Activated naive CD4-positive, alpha-beta T cell treated with anti-CD3 and anti-CD28 coated beads, Interleukin-2, amount 50 U/mL, for 72 hours (primary cell): ENCODE data around the gene TP53TG3C. TPM values are rescaled to one million over a fixed set of nuclear protein-coding genes. Genes with fewer than 3 reads are reported as not detected.
"Not testable (repeated sequence)": the region's sequence is repeated elsewhere in the genome, so short reads cannot be mapped to it uniquely, and the experiment has no call there.

Experiments used
- ATAC-seq, 2 donors: fragments of 150-1000 bp; cut with Tn5 transposase; 2 replicates each; pipeline ENCODE4 v1.10.0; 2021; ENCODE audit warnings: mild to moderate bottlenecking in 2 of 2, moderate library complexity in 2 of 2
- DNase-seq, 2 donors: peaks; one replicate each; pipeline ENCODE4 v3.0.0; 2021 to 2022; ENCODE audit warnings: low spot score in 2 of 2
- H3K27ac Mint-ChIP-seq, 2 donors: one replicate each; pipeline ENCODE4 v1.8.0; 2022; ENCODE audit warnings: mild to moderate bottlenecking in 2 of 2, mixed read lengths in 2 of 2
- H3K36me3 Mint-ChIP-seq, 2 donors: one replicate each; pipeline ENCODE4 v1.8.0; 2022; ENCODE audit warnings: mixed read lengths in 2 of 2
- H3K9me3 Mint-ChIP-seq, 2 donors: one replicate each; pipeline ENCODE4 v1.8.0; 2022; ENCODE audit warnings: mixed read lengths in 2 of 2
- total RNA-seq, 2 donors: library from RNA; stranded (reverse); gene quantifications; one replicate each; pipeline ENCODE4 v1.2.3, GENCODE V29; 2022

The TP53TG3C gene, protein sequence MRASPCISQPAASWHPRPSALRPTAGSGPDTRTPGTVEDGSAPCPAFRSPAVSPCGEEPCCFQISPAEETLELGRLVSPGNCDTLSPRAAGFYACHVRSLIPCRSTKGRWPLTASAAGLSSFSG
- total RNA-seq: not detected

DNA sequence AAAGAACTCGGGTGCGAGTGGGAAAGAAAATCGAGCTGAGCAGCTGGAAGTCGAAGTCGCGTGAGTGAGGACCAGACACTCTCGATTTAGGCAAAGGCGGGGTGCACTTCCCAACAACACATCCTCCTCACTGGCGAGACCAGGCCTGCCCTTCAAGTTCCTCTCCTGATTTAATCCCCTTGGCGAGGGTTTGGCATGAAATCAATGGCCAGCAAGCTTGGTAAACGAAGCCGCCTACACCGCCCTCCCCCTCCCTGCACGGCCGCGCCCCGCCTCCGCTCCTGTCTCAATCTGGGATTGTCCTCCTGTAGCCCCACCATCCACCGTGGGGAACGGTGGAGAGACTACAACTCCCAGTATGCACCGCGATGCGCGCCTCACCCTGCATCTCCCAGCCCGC is at the start of gene TP53TG3C:
Gene TP53TG3C (plus strand): TSS at position 301 of the 400 bp plus-strand sequence. CDS start 68 bp downstream, at position 369.
- not testable (repeated sequence) for H3K27ac Mint-ChIP-seq, H3K36me3 Mint-ChIP-seq, DNase-seq, H3K9me3 Mint-ChIP-seq, ATAC-seq

Other genes with a start within 250 kb of the TP53TG3C start
- gene TP53TG3E, start 110.1 kb downstream of the TP53TG3C start, total RNA-seq: not detected
- not detected for gene TP53TG3B, start 166.6 kb downstream of the TP53TG3C start, total RNA-seq